Measurements from ENCODE around the gene SCLT1.

The SCLT1 gene

GRCh38 chr4:129110931-129111330, 17.6 kb upstream of the SCLT1 start:
- Histone ChIP-seq H3K4me1 (ENCODE audit: control insufficient read depth, insufficient read depth, low read length) (no peaks in the 10 kb centered on the region), H3K36me3 (ENCODE audit: control insufficient read depth, insufficient read depth, low read length, severe bottlenecking) (peaks cover 4% of the 10 kb centered on the region), H3K9me3 (ENCODE audit: control insufficient read depth, low read length) (no peaks in the 10 kb centered on the region), H3K27me3 (replicated peaks; ENCODE audit: control insufficient read depth, insufficient read depth, low read length) (no peaks in the 10 kb centered on the region), H3K4me3 (ENCODE audit: low read length) (no peak overlapping the region), H3K9ac (ENCODE audit: low read length) (no peak overlapping the region)
- no peak for DNase-seq (ENCODE audit: low read depth)

- DNase-seq (ENCODE audit: low read depth), result no peak
- no peak overlapping the region for H3K4me3 ChIP-seq (ENCODE audit: low read length)
Observed at GRCh38 chr4:129109965-129110824, 16.9 kb upstream of the SCLT1 start.

GRCh38 chr4:129098531-129099001, 5.2 kb upstream of the SCLT1 start:
- H3K9ac ChIP-seq (ENCODE audit: low read length), result no peak overlapping the region
- no peaks in the 10 kb centered on the region for H3K27me3 ChIP-seq (replicated peaks; ENCODE audit: control insufficient read depth, insufficient read depth, low read length)
- no peaks in the 10 kb centered on the region for H3K36me3 ChIP-seq (ENCODE audit: control insufficient read depth, insufficient read depth, low read length, severe bottlenecking)
- no peaks in the 10 kb centered on the region for H3K9me3 ChIP-seq (ENCODE audit: control insufficient read depth, low read length)
- DNase-seq (ENCODE audit: low read depth), result no peak
- H3K4me1 ChIP-seq (ENCODE audit: control insufficient read depth, insufficient read depth, low read length), result peaks cover 5% of the 10 kb centered on the region
- no peak overlapping the region for H3K4me3 ChIP-seq (ENCODE audit: low read length)

More at GRCh38 chr4:129109965-129110824, 16.9 kb upstream of the SCLT1 start:
- Histone ChIP-seq H3K9me3 (ENCODE audit: control insufficient read depth, low read length) (no peaks in the 10 kb centered on the region), H3K27me3 (replicated peaks; ENCODE audit: control insufficient read depth, insufficient read depth, low read length) (no peaks in the 10 kb centered on the region), H3K4me1 (ENCODE audit: control insufficient read depth, insufficient read depth, low read length) (no peaks in the 10 kb centered on the region), H3K36me3 (ENCODE audit: control insufficient read depth, insufficient read depth, low read length, severe bottlenecking) (peaks cover 4% of the 10 kb centered on the region), H3K9ac (ENCODE audit: low read length) (no peak overlapping the region)

DNA sequence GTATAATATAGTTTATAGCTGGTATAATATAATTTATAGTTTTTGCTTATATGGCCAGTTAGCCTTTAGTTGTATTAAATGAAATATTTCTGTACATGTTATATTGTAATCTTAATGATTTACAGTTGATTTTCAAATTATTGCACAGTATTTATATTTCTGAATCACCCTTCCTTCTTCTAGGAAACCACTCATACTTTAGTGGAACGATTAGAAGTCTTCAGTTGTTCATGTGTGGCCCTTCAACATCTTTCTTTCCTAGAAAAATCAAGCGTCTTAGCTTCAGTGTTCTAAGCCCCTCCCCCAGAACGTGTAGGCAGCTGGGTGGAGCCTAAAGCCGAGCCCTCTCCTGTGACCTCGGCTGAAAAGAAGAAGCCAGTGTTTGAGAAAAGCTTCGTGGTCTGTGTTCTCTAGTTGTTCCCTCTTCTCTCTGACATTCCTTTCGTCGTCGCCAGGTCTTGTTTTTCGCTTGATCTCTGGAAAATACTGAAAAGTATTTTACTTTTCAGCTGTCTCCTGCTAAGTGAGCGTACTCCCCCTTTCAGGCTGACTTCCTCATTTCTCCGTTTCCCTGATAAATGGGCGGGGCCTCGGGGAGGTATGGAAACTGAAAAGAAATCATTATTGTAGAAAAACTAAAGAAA, 2.6 kb upstream of the SCLT1 start, which contains the start of gene C4orf33:
C4orf33 (plus strand) TSS at position 342 of the 644 bp plus-strand sequence. CDS start 6,459 bp downstream, outside the sequence.
- no peaks in the 10 kb centered on the region for H3K36me3 ChIP-seq (ENCODE audit: control insufficient read depth, insufficient read depth, low read length, severe bottlenecking)
- peak within 1 kb of the TSS; percentile 98 for H3K4me3 ChIP-seq (ENCODE audit: low read length)
- peaks cover 16% of the 10 kb centered on the region for H3K4me1 ChIP-seq (ENCODE audit: control insufficient read depth, insufficient read depth, low read length)
- peak; percentile 88 for DNase-seq (ENCODE audit: low read depth)
- peak within 1 kb of the TSS; percentile 94 for H3K9ac ChIP-seq (ENCODE audit: low read length)
- no peaks in the 10 kb centered on the region for H3K9me3 ChIP-seq (ENCODE audit: control insufficient read depth, low read length)
- no peaks in the 10 kb centered on the region for H3K27me3 ChIP-seq (replicated peaks; ENCODE audit: control insufficient read depth, insufficient read depth, low read length)

GRCh38 chr4:129094347-129094746, 1.0 kb upstream of the SCLT1 start:
- peaks cover 16% of the 10 kb centered on the region for H3K4me1 ChIP-seq (ENCODE audit: control insufficient read depth, insufficient read depth, low read length)
- no peaks in the 10 kb centered on the region for H3K9me3 ChIP-seq (ENCODE audit: control insufficient read depth, low read length)
- DNase-seq (ENCODE audit: low read depth), result no peak
- H3K27me3 ChIP-seq (replicated peaks; ENCODE audit: control insufficient read depth, insufficient read depth, low read length), result no peaks in the 10 kb centered on the region
- H3K4me3 ChIP-seq (ENCODE audit: low read length), result peak overlapping the region; percentile 93
- H3K36me3 ChIP-seq (ENCODE audit: control insufficient read depth, insufficient read depth, low read length, severe bottlenecking), result no peaks in the 10 kb centered on the region
- H3K9ac ChIP-seq (ENCODE audit: low read length), result peak overlapping the region; percentile 91

GRCh38 chr4:129092631-129093190, 628 bp downstream of the SCLT1 start:
- H3K9me3 ChIP-seq (ENCODE audit: control insufficient read depth, low read length), result no peaks in the 10 kb centered on the region
- H3K9ac ChIP-seq (ENCODE audit: low read length), result peak overlapping the region; percentile 91
- peak overlapping the region; percentile 93 for H3K4me3 ChIP-seq (ENCODE audit: low read length)
- DNase-seq (ENCODE audit: low read depth), result peak; percentile 59
- H3K27me3 ChIP-seq (replicated peaks; ENCODE audit: control insufficient read depth, insufficient read depth, low read length), result no peaks in the 10 kb centered on the region
- no peaks in the 10 kb centered on the region for H3K36me3 ChIP-seq (ENCODE audit: control insufficient read depth, insufficient read depth, low read length, severe bottlenecking)
- H3K4me1 ChIP-seq (ENCODE audit: control insufficient read depth, insufficient read depth, low read length), result peaks cover 16% of the 10 kb centered on the region

- Histone ChIP-seq H3K36me3 (ENCODE audit: control insufficient read depth, insufficient read depth, low read length, severe bottlenecking) (no peaks in the 10 kb centered on the region), H3K9me3 (ENCODE audit: control insufficient read depth, low read length) (no peaks in the 10 kb centered on the region), H3K4me3 (ENCODE audit: low read length) (no peak overlapping the region), H3K4me1 (ENCODE audit: control insufficient read depth, insufficient read depth, low read length) (peaks cover 11% of the 10 kb centered on the region), H3K9ac (ENCODE audit: low read length) (no peak overlapping the region), H3K27me3 (replicated peaks; ENCODE audit: control insufficient read depth, insufficient read depth, low read length) (no peaks in the 10 kb centered on the region)
- DNase-seq (ENCODE audit: low read depth), result no peak
Observed at GRCh38 chr4:129087516-129087915, 5.8 kb downstream of the SCLT1 start.

GRCh38 chr4:129085472-129085871, 7.9 kb downstream of the SCLT1 start:
- H3K9me3 ChIP-seq (ENCODE audit: control insufficient read depth, low read length), result no peaks in the 10 kb centered on the region
- no peaks in the 10 kb centered on the region for H3K27me3 ChIP-seq (replicated peaks; ENCODE audit: control insufficient read depth, insufficient read depth, low read length)
- H3K9ac ChIP-seq (ENCODE audit: low read length), result no peak overlapping the region
- H3K4me3 ChIP-seq (ENCODE audit: low read length), result no peak overlapping the region
- H3K4me1 ChIP-seq (ENCODE audit: control insufficient read depth, insufficient read depth, low read length), result no peaks in the 10 kb centered on the region
- H3K36me3 ChIP-seq (ENCODE audit: control insufficient read depth, insufficient read depth, low read length, severe bottlenecking), result peaks cover 11% of the 10 kb centered on the region
- no peak for DNase-seq (ENCODE audit: low read depth)

- H3K27me3 ChIP-seq (replicated peaks; ENCODE audit: control insufficient read depth, insufficient read depth, low read length), result no peaks in the 10 kb centered on the region
- no peak overlapping the region for H3K9ac ChIP-seq (ENCODE audit: low read length)
- no peaks in the 10 kb centered on the region for H3K9me3 ChIP-seq (ENCODE audit: control insufficient read depth, low read length)
- no peak for DNase-seq (ENCODE audit: low read depth)
- H3K36me3 ChIP-seq (ENCODE audit: control insufficient read depth, insufficient read depth, low read length, severe bottlenecking), result peaks cover 21% of the 10 kb centered on the region
- no peak overlapping the region for H3K4me3 ChIP-seq (ENCODE audit: low read length)
- H3K4me1 ChIP-seq (ENCODE audit: control insufficient read depth, insufficient read depth, low read length), result no peaks in the 10 kb centered on the region
Observed at GRCh38 chr4:129082302-129082701, 11.0 kb downstream of the SCLT1 start.

GRCh38 chr4:129080129-129080528, 13.2 kb downstream of the SCLT1 start:
- H3K27me3 ChIP-seq (replicated peaks; ENCODE audit: control insufficient read depth, insufficient read depth, low read length), result no peaks in the 10 kb centered on the region
- peaks cover 21% of the 10 kb centered on the region for H3K36me3 ChIP-seq (ENCODE audit: control insufficient read depth, insufficient read depth, low read length, severe bottlenecking)
- no peaks in the 10 kb centered on the region for H3K9me3 ChIP-seq (ENCODE audit: control insufficient read depth, low read length)
- H3K9ac ChIP-seq (ENCODE audit: low read length), result no peak overlapping the region
- no peak for DNase-seq (ENCODE audit: low read depth)
- no peaks in the 10 kb centered on the region for H3K4me1 ChIP-seq (ENCODE audit: control insufficient read depth, insufficient read depth, low read length)
- no peak overlapping the region for H3K4me3 ChIP-seq (ENCODE audit: low read length)

DNA sequence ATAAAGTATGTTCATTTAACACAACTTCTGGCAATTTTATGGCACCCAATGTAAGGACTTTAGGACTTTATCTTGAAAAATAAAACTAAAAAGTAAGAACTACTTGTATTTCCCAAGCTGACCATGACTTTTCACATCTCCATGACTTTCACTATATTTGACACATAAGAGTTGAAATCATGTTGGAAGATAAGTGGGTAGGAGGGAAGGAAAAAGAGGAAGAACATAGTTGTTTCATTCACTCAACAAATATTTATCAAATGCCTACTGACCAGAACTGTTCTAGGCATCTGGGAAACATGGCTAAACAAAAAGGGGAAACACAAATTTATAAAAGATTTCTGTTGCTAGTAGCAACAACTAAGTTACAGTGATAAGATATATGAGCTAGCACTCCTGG, 16.0 kb downstream of the SCLT1 start:
- Histone ChIP-seq H3K9me3 (ENCODE audit: control insufficient read depth, low read length) (no peaks in the 10 kb centered on the region), H3K4me1 (ENCODE audit: control insufficient read depth, insufficient read depth, low read length) (no peaks in the 10 kb centered on the region), H3K36me3 (ENCODE audit: control insufficient read depth, insufficient read depth, low read length, severe bottlenecking) (peaks cover 24% of the 10 kb centered on the region), H3K9ac (ENCODE audit: low read length) (no peak overlapping the region), H3K27me3 (replicated peaks; ENCODE audit: control insufficient read depth, insufficient read depth, low read length) (no peaks in the 10 kb centered on the region), H3K4me3 (ENCODE audit: low read length) (no peak overlapping the region)
- DNase-seq (ENCODE audit: low read depth), result no peak
